GM19099 (cell line): ENCODE measurements around the gene EML2.

Experiments
- POLR2A ChIP-seq: IDR thresholded peaks from 3 replicates; pipeline ENCODE4 v1.6.1; 2011; ENCODE audit warnings: low read depth; ENCODE audit not compliant: insufficient read length; ENCODE audit errors: extremely low read depth

EML2 gene

GRCh38 chr19:45637890-45638667, 1.1 kb downstream of the EML2 start:
- TF ChIP-seq POLR2A, result no peak

- TF ChIP-seq POLR2A, result no peak
These were observed 2.3 kb downstream of the EML2 start for GRCh38 chr19:45636902-45637301.

DNA sequence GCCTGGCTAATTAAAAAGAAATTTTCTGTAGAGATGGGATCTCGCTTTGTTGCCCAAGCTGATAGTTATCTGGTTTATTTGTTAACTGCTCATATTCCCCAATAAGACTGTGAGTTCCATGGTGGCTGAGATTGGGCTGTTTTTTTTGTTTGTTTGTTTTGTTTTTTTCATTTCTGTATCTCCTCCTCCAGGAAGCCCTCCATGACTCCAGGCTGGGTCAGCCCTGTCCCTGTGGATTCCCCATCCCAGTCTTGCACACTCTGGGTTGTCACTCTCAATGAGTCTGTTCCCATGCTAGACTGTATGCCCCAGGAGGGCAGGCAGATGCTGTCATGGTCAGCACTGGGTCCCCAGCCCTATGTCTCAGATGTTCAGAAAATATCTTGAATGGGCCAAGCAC, 2.9 kb downstream of the EML2 start:
- no peak for TF ChIP-seq POLR2A

- TF ChIP-seq POLR2A, result no peak
These were observed 6.6 kb downstream of the EML2 start for GRCh38 chr19:45632468-45633196.

- TF ChIP-seq POLR2A, result no peak
These were observed 8.7 kb downstream of the EML2 start for GRCh38 chr19:45630463-45630862.

DNA sequence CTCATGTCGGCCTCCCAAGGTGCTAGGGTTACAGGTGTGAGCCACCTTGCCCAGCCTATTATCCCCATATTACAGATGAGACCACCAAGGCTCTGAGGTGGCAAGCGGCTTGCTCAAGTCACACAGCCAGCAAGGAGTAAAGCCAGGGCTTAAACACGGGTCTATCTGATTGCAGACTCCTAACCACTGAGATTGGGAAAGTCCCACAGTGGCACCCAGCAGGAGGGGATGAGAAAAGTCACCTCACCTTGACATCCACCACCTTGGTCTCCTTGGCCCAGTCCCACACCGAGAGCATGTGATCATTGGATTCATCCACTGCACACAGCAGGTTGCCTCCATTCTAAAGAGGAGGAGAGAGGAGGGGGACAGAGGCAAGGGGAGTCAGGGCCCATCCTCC, 9.5 kb downstream of the EML2 start:
- TF ChIP-seq POLR2A, result no peak

GRCh38 chr19:45623984-45624383, 15.2 kb downstream of the EML2 start:
- no peak for TF ChIP-seq POLR2A

GRCh38 chr19:45621976-45622503, 17.2 kb downstream of the EML2 start:
- TF ChIP-seq POLR2A, result no peak

DNA sequence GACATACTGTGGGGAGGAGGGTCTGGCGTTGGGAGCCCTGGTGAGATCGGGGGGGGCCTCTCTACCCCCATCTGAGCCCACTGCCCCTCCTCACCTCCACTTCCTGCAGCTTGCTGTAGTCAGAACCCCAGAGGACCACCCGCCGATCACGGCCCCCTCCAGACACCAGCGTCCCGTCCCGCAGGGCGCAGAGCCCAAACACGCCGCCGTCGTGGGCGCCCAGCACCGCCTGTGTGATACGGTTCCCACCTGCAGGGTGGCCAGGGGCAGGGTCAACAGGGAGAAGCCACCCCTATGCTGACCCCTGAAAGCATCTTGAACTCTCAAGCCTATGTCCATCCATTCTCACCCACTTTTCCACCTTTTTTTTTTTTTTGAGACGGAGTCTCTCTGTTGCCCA, 17.8 kb downstream of the EML2 start:
- TF ChIP-seq POLR2A, result no peak

DNA sequence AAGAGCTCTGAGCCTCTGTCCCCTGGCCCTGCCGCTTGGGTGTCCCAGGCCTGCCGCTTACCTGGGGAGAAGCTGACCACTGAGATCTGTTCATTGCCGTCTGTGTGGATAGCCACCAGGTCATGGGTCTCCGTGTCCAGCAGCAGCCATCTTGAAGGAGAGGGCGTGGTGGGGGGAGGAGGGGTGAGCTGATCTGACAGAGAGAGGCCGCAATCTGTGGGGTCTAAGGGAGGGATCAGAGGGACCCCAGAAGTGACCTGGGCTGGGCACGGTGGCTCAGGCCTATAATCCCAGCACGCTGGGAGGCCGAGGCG, 22.5 kb downstream of the EML2 start:
- no peak for TF ChIP-seq POLR2A

- TF ChIP-seq POLR2A, result no peak
These were observed 23.1 kb downstream of the EML2 start for GRCh38 chr19:45615795-45616703.

- no peak for TF ChIP-seq POLR2A
These were observed 25.1 kb downstream of the EML2 start for GRCh38 chr19:45613926-45614725.

DNA sequence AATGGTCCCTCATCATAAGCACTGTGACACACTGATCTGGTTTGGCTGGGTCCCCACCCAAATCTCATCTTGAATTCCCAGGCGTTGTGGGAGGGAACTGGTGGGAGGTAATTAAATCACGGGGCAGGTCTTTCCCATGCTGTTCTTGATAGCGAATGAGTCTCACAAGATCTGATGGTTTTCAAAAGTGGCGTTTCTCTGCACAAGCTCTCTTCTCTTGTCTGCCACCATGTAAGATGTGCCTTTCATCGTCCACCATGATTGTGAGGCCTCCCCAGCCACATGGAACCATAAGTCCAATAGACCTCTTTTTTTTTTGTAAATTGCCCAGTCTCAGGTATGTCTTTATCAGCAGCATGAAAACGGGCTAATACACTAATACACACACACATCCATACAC, 30.2 kb downstream of the EML2 start:
- TF ChIP-seq POLR2A, result no peak

GRCh38 chr19:45607071-45608029, 31.8 kb downstream of the EML2 start:
- TF ChIP-seq POLR2A, result no peak
